GM19099 (cell line): ENCODE results near the gene PLPPR1.

ENCODE experiments used
- POLR2A ChIP-seq: IDR thresholded peaks from 3 replicates; pipeline ENCODE4 v1.6.1; 2011; ENCODE audit warnings: low read depth; ENCODE audit not compliant: insufficient read length; ENCODE audit errors: extremely low read depth

PLPPR1 gene

GRCh38 chr9:101200852-101201251 is 172.3 kb downstream of the PLPPR1 start:
- no peak for TF ChIP-seq POLR2A

GRCh38 chr9:101201630-101202029 is 173.1 kb downstream of the PLPPR1 start:
- no peak for TF ChIP-seq POLR2A

GRCh38 chr9:101209670-101210069 is 181.1 kb downstream of the PLPPR1 start:
- TF ChIP-seq POLR2A, result no peak

- no peak for TF ChIP-seq POLR2A
Observed at GRCh38 chr9:101212661-101213060, 184.1 kb downstream of the PLPPR1 start.

GRCh38 chr9:101219030-101219429 is 190.5 kb downstream of the PLPPR1 start:
- no peak for TF ChIP-seq POLR2A

- no peak for TF ChIP-seq POLR2A
Observed at GRCh38 chr9:101220341-101220740, 191.8 kb downstream of the PLPPR1 start.

- TF ChIP-seq POLR2A, result no peak
Observed at GRCh38 chr9:101225271-101225670, 196.7 kb downstream of the PLPPR1 start.

- no peak for TF ChIP-seq POLR2A
Observed at GRCh38 chr9:101226161-101226560, 197.6 kb downstream of the PLPPR1 start.

- no peak for TF ChIP-seq POLR2A
Observed at GRCh38 chr9:101226803-101227202, 198.3 kb downstream of the PLPPR1 start.

- no peak for TF ChIP-seq POLR2A
Observed at GRCh38 chr9:101229606-101230005, 201.1 kb downstream of the PLPPR1 start.

- TF ChIP-seq POLR2A, result no peak
Observed at GRCh38 chr9:101232405-101232977, 204.0 kb downstream of the PLPPR1 start.

- TF ChIP-seq POLR2A, result no peak
Observed at GRCh38 chr9:101235105-101235866, 206.8 kb downstream of the PLPPR1 start.

GRCh38 chr9:101242651-101243050 is 214.1 kb downstream of the PLPPR1 start:
- TF ChIP-seq POLR2A, result no peak

GRCh38 chr9:101246691-101247090 is 218.2 kb downstream of the PLPPR1 start:
- TF ChIP-seq POLR2A, result no peak

GRCh38 chr9:101247297-101247696 is 218.8 kb downstream of the PLPPR1 start:
- no peak for TF ChIP-seq POLR2A

GRCh38 chr9:101254733-101255433 is 226.4 kb downstream of the PLPPR1 start:
- no peak for TF ChIP-seq POLR2A
